Measurements from ENCODE around the gene CCL19. TPM values are rescaled to one million over a fixed set of nuclear protein-coding genes. Genes with fewer than 3 reads are reported as not detected.
"Not testable (repeated sequence)": the region's sequence is repeated elsewhere in the genome, so short reads cannot be mapped to it uniquely, and the experiment has no call there.

CCL19 gene
- not detected for polyA plus RNA-seq (2012; ENCODE audit: insufficient read depth, insufficient read length)

DNA sequence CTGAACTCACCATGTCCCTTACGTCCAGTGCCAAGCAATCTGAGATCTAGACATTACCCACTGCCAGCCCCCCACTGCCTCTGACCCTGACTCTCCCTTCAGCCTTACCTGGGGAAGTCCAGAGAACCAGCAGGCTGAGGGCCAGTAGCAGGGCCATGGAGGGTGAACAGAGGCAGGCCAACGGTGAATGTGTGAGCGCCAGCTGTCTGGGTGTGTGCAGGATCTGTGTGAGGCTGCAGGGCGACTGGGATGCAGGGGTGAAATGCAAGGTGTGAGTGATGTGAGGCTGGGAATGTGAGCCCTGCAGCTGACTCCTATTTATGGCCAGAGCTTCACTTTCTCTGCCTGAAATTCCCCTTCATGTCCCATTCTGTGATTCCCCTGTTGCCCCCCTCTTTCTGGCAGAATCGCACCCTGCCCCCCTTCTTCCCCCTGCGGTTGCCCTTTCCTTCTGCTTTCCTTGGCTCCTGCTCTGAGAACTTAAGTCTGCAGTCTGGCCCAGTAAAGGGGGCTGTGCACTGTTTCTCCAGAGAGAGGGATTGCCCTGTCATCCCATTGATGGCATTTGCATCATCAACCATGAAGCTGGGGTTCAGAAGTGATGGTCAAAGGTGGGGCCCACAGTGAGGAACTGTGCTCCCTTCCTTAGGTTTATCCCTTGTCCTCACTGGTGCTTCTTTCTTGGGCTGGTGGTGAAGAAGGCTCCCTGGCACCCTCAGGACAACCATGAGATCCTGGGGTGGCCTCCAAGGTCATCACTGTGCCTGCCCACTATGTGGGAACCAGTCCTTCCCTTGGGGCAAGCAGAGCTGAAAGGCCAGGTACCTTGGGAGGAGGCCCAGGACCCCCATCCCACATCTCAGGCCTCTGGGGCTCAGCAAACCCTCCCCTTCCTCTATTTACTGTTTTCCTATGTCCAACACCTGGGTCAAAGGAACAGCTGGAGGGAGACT lies at the start of gene CCL19:
TSS of gene CCL19 (minus strand) at position 294 of the 953 bp plus-strand sequence. CDS start at position 157, 137 bp downstream.
- H3K4me3 ChIP-seq (ENCODE audit: low read length), result no peak within 1 kb of the TSS
- DNase-seq (ENCODE audit: low read depth, low spot score), result no peak

DNA sequence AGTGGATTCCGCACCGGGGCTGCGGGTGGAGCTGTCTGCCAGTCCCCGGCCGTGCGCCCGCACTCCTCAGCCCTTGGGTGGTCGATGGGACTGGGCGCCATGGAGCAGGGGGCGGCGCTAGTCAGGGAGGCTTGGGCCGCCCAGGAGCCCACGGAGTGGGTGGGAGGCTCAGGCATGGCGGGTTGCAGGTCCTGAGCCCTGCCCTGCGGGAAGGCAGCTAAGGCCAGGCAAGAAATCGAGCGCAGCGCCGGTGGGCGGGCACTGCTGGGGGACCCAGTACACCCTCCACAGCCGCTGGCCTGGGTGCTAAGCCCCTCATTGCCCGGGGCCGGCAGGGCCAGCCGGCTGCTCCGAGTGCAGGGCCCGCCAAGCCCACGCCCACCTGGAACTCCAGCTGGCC lies 49.1 kb upstream of the CCL19 start:
- H3K4me3 ChIP-seq (ENCODE audit: low read length); DNase-seq (ENCODE audit: low read depth, low spot score): not testable (repeated sequence)

DNA sequence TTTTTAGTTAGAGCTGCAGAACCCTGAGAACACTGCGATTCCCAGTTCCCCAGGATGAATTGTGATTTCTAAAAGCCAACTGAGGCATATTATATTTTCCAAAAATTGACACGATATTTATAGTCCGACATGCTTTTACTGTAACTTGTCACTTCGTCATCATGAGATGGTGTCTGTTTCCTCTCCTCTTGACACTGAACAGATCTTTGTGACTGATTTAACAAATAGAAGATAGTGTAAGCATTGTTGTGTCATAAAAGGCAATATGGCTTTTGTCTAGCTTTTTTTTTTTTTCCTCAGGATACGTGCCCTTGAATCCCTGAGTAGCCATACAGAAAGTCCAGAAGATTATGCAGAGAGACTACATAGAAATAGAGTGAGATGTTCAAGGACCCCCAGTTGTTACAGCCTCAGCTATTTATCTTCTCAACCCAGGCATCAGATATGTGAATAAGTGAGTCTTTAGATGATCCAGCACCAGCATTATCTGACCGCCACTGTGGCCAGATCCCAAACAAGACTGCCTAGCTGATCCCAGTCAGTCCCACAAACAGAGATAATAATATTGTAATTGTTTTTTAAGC lies 46.7 kb upstream of the CCL19 start:
- no peak for DNase-seq (ENCODE audit: low read depth, low spot score)
- H3K4me3 ChIP-seq (ENCODE audit: low read length), result no peak overlapping the region

DNA sequence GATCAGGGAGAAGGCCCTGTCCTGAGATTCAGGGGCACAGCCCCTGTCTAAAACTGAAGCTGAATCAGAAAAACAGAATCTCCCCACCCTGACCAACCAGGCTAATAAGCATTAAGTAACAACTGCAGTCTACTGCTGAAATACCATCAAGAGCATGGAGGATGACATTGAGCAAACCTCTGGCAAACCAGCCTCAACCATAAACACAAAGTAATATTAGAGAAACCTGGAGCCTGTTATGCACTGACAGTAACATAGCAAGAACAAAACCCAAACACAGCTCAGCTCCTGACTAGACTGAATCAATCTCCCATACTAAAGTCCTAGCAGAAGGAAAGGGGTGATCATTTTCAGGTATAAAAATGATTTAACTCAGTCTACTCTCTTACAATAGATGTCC lies 43.6 kb upstream of the CCL19 start:
- no peak overlapping the region for H3K4me3 ChIP-seq (ENCODE audit: low read length)
- DNase-seq (ENCODE audit: low read depth, low spot score), result no peak

DNA sequence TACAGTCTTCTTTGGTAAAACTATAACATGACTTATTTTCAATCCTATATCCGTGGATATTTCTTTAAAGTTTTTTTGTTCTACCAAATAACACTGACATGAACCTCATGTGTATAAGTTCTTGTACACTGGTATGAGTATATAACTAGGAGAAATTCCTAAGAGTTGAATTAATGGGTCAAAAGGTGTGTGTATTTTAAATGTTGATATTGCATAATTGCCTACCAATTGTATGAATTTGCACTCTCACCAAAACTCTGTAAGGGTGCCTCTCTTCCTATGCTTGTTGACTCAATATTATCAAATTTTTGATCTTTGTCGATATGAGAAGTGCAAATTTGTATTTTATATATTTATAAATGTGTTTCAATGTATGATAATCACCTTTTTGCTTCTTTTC lies 41.8 kb upstream of the CCL19 start:
- H3K4me3 ChIP-seq (ENCODE audit: low read length), result no peak overlapping the region
- no peak for DNase-seq (ENCODE audit: low read depth, low spot score)

DNA sequence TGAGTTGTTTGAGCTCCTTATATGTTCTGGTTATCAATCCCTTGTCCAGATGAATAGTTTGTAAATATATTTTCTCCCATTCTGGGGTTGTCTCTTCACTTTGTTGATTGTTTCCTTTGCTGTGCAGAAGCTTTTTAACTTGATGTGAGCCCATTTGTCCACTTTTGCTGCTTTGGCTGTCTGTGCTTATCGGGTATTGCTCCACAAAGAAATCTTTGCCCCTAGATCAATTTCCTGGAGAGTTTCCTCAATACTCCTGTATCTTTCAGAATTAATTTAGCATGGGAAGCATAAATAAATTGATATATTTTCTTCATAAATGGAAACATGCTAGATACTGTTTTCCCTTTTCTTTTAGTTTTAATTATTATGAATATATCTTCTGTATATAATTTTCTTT lies 41.4 kb upstream of the CCL19 start:
- DNase-seq (ENCODE audit: low read depth, low spot score), result no peak
- H3K4me3 ChIP-seq (ENCODE audit: low read length), result no peak overlapping the region

DNA sequence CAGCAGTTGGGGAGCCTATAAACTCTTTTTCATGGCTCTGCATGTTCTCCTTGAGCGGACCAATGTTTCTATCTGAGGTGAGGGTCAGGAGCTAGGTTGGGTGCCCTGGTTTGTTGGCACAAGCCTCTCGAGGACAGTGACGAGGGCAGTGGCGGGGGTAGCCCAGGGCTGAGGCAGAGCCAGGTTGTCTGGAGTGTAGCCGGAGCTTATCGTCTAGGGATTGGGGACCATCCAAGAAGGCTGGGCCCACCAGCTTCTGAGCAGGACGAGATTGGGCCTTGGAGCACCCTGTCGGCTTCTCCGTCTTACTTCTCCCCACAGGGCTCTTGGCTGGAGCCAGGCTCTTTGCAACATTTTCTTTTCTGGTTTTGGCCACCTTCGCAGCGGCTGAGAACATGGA lies 32.1 kb upstream of the CCL19 start:
- H3K4me3 ChIP-seq (ENCODE audit: low read length), result no peak overlapping the region

DNA sequence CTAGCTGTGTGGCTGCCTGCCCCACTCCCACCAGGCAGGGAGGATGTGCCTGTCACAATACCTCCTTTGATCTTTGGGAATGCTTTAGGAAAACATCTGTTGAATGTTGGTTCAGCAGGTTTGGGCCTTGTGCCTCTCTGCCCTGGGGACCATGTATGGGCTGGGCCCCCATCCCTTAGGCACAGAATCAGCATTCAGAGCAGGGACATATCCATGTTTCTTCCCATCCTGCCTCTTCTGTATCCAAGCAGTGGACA lies 28.6 kb upstream of the CCL19 start:
- H3K4me3 ChIP-seq (ENCODE audit: low read length); DNase-seq (ENCODE audit: low read depth, low spot score): not testable (repeated sequence)

More for the DNA sequence above, 32.1 kb upstream of the CCL19 start:
- DNase-seq (ENCODE audit: low read depth, low spot score), result no peak

DNA sequence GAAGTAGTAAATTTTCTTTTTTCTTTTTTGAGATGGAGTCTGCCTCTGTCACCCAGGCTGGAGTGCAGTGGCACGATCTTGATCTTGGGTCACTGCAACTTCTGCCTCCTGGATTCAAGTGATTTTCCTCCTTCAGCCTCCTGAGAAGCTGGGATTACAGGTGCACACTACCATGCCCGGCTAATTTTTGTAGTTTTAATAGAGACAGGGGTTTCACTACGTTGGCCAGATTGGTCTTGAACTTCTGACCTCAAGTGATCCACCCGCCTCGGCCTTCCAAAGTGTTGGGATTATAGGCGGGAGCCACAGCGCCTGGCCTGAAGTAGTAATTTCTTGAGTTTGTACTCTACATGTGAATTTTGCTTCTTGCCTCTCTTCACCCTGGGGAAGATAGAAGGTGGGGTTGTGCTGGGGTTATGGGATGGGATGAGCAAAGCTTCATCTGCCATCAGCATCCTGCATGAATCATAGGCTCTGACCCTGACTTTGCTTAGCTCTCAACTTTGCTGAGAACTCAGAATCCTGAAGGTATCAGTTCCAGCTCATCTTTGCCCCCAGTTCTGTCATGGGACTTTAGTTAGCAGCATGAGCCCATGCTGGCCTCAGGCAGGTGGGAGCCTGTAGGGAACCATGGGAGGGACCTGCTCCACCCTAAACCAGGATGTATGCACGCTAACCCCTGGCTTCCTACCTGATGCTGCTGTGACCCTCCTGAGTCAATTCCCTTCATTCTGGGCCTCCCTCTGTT lies 28.1 kb upstream of the CCL19 start:
- no peak overlapping the region for H3K4me3 ChIP-seq (ENCODE audit: low read length)
- DNase-seq (ENCODE audit: low read depth, low spot score), result no peak

DNA sequence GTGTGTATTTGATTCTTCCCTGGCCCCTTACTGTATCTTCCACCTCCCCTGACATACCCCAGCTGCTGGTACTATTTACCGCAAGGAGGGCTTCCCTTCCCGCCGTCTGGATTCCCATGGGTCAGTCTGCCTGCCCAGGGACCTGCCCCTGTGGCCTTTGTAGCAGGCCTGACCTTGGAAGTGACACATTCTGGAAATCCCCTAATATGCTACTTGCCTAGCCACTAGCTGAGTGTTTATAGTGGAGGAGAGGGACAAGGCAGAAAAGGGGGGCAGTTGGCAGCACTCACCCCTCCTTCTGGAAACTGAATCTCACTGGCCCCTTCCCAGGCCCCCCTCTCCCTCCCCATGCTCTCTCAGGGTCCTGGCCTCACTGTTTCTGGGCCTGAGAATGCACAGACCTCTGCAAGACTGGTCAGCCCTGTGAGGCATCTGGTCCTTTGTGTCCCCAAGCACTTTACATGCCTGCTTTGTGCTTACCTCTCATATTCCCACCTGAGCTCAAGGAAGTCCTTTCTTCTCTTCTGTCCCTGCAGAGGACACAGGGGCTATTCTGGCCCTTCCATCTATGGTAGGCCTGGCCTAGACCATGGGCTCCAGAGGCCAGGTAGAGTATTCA lies 27.0 kb upstream of the CCL19 start:
- no peak for DNase-seq (ENCODE audit: low read depth, low spot score)
- H3K4me3 ChIP-seq (ENCODE audit: low read length), result no peak overlapping the region

DNA sequence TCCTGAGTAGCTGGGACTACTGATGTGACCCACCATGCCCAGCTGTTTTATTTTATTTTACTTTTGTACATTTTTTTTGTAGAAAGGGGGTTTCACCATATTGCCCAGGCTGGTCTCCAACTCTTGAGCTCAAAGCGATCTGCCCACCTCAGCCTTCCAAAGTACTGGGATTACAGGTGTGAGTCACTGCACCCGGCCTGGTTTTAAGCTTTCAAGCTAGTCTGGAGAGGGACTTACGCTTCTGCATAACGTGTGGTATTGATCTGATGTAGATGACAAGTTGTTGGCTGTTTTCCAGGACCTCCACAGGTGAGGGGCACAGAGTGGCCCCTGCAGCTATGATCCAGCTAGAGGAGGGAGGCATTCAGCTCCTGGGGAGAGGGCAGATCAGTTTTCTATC lies 25.6 kb upstream of the CCL19 start:
- H3K4me3 ChIP-seq (ENCODE audit: low read length), result no peak overlapping the region
- no peak for DNase-seq (ENCODE audit: low read depth, low spot score)

DNA sequence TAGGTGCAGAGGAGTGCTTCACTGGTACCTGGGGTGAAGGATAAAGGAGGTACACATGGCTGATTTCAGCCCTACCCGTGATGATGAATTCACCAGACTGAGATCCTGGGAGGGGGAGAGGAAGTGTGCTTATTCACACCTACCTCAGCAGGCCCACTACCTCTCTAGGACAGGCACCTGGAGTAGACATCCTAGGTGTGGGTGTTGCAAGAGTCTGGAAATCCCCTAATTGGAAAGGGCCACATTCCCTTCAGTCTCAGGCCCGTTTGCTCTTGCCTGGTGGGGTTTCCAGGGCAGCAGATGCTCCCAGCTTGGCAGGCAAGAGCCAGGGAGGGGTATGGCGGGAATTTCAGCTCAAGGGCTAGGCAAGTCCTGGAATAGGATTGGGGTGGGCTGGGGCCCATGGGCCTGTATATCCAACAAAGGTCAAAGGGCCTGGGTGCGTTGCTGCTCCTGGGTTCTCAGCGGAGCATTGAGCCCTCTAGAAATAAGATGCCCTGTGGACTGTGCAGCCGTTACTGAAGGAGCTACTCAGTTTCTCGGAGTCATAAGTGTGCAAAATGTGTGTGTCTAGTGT lies 24.7 kb upstream of the CCL19 start:
- no peak overlapping the region for H3K4me3 ChIP-seq (ENCODE audit: low read length)
- DNase-seq (ENCODE audit: low read depth, low spot score), result no peak

DNA sequence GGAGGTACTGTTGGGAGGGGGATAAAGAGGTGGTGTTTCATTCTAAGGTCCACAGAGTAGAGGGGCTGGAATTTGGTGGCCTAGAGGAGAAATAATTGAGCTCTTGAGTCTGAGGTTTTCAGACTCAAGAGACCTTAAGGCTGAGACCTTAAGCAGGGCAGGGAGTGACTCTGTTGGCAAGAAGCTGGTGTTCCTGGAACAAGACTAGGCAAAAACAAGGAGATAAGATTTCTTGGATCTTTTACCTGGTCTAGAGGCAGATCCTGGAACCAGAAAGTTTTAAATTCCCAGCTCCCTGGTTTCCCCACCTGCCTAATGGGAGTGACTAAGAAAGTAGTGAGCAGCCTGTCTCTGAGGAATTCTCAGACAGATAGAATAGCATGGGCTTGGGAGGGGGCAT lies 22.9 kb upstream of the CCL19 start:
- no peak overlapping the region for H3K4me3 ChIP-seq (ENCODE audit: low read length)
- DNase-seq (ENCODE audit: low read depth, low spot score), result no peak

DNA sequence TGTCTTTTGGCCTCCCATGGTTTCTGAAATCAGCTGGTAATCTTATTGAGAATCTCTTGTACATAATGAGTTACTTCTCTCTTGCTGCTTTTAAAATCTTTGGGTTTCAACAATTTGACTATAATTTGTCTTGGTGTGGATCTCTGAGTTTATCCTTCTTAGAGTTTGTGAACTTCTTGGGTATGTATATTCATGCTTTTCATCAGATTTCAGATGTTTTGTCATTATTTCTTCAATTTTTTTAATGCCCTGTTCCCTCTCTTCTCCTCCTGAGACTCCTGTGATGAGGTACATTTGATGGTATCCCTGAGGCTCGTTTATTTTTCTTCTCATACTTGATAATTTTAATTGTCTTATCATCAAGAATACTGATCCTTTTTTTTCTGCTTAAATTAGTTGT lies 21.1 kb upstream of the CCL19 start:
- DNase-seq (ENCODE audit: low read depth, low spot score), result no peak
- H3K4me3 ChIP-seq (ENCODE audit: low read length), result no peak overlapping the region

DNA sequence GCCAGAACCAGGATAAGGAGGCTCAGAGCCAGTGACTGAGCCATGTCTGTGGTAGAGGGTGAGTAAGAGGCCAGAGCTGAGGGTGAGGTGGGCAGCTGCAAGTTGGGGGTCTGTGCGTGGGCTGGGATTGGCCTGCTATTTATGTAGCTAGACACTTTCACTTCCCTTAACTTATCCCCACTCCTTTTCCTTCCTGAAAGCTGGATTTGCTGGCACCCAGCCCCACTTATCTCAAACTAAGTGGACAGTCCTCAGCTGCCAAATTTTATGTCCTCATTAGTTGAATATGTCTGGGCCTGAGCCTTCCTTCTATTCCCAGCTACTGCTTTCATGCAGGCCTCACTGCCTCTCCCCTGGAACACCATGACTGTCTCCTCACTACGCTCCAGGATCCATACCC lies 18.9 kb upstream of the CCL19 start, which contains the start of gene CCL21:
TSS of gene CCL21 (minus strand) at position 114 of the 400 bp plus-strand sequence. CDS start at position 44, 70 bp downstream.
- no peak for DNase-seq (ENCODE audit: low read depth, low spot score)
- H3K4me3 ChIP-seq (ENCODE audit: low read length), result no peak within 1 kb of the TSS

DNA sequence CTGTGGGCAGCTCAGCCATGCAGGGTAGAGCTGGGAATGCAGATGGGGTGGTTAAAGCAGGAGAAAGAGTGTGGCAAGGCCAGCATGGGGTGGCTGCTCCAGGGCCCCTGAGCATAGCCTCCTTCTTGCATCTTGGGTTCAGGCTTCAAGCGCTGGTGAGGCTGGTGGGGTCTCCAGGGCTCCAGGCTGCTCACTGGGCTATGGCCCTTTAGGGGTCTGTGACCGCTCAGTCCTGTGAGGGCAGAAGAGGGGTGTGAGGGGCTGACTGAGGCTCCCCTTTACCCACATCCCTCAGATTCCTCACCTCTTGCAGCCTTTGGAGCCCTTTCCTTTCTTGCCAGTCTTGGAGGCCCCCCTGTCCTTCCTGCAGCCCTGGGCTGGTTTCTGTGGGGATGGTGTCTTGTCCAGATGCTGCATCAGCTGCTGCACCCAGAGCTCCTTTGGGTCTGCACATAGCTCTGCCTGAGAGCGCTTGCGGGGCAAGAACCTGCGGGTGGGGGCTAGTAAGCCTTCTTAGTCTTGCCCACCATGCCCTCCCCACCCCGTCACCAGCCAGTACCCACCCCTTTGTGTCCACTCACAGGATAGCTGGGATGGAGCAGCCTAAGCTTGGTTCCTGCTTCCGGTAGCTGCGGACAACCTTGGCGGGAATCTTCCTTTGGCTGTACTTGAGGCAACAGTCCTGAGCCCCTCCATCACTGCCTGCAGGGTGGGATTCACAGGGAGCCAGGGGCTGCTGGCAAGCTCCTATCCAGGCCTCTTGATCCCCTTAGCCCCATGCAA lies 18.3 kb upstream of the CCL19 start:
- no peak for DNase-seq (ENCODE audit: low read depth, low spot score)
- H3K4me3 ChIP-seq (ENCODE audit: low read length), result no peak overlapping the region

DNA sequence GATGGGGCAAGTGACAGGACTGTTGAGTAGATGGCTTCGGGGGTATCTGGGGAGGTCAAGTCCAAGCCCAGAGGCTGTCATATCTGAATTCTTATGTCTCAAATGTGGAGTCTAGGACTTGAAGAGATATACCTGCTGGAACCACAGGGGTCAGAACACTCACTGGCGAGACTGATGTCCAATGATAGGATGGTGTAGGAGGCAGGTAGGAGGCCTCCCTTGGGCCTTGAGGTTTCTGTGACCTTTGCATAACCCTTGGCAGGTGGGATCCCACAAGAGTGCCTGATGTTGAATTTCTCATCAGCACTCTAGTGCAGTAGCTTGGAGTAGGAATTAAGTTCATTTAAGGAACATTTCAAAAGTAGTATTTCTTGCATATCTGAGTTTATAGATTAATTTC lies 16.1 kb upstream of the CCL19 start:
- no peak for DNase-seq (ENCODE audit: low read depth, low spot score)

More for the DNA sequence above, 16.1 kb upstream of the CCL19 start:
- H3K4me3 ChIP-seq (ENCODE audit: low read length), result no peak overlapping the region
